H1 (cell line): ENCODE results near the gene COL5A1.

Experiments used
- ASH2L ChIP-seq: fragments of 200-600, 300-600 bp; sonication (generic); IDR thresholded peaks from one replicate; pipeline ENCODE4 v1.7.1; 2017; ENCODE audit warnings: low read length
- CEBPB ChIP-seq: IDR thresholded peaks from 2 replicates; pipeline ENCODE4 v1.6.1; 2012; ENCODE audit warnings: low read depth, low read length
- POLR2A ChIP-seq, 2 experiments: IDR thresholded peaks; 1 replicate in 1 of 2; 2 replicates in 1 of 2; pipeline ENCODE4 v1.6.1; 2011; ENCODE audit warnings: low read depth in 2 of 2, low read length in 2 of 2, mild to moderate bottlenecking in 2 of 2; ENCODE audit errors: control extremely low read depth in 1 of 2
- POLR2AphosphoS5 ChIP-seq: IDR thresholded peaks from 2 replicates; pipeline ENCODE4 v1.6.1; 2011; ENCODE audit warnings: low read depth, low read length
- SIN3A ChIP-seq, 2 experiments: IDR thresholded peaks in 1 of 2; conservative IDR thresholded peaks in 1 of 2; 2 replicates each; pipeline ENCODE4 v1.6.1; 2011 to 2012; ENCODE audit warnings: low read length in 2 of 2, improper control_type of control experiment in 1 of 2, low read depth in 1 of 2, mild to moderate bottlenecking in 1 of 2
- SIRT6 ChIP-seq: IDR thresholded peaks from one replicate; pipeline ENCODE4 v1.7.1; 2012; ENCODE audit warnings: low read length, inconsistent platforms
- SP2 ChIP-seq: IDR thresholded peaks from 2 replicates; pipeline ENCODE4 v1.6.1; 2012; ENCODE audit warnings: mild to moderate bottlenecking, low read length, inconsistent platforms
- YY1 ChIP-seq: IDR thresholded peaks from 2 replicates; pipeline ENCODE4 v1.6.1; 2011; ENCODE audit warnings: low read depth, mild to moderate bottlenecking, low read length
- TF ChIP-seq, protein P1 (sequence below), 3 experiments: IDR thresholded peaks; 1 replicate in 2 of 3; 2 replicates in 1 of 3; pipeline versions ENCODE4 v1.5.1 to v1.6.1; 2011; ENCODE audit warnings: low read length in 3 of 3, mild to moderate bottlenecking in 3 of 3, inconsistent platforms in 2 of 3, low read depth in 1 of 3, moderate library complexity in 1 of 3; ENCODE audit not compliant: insufficient read depth in 1 of 3; ENCODE audit errors: control extremely low read depth in 1 of 3

DNA sequence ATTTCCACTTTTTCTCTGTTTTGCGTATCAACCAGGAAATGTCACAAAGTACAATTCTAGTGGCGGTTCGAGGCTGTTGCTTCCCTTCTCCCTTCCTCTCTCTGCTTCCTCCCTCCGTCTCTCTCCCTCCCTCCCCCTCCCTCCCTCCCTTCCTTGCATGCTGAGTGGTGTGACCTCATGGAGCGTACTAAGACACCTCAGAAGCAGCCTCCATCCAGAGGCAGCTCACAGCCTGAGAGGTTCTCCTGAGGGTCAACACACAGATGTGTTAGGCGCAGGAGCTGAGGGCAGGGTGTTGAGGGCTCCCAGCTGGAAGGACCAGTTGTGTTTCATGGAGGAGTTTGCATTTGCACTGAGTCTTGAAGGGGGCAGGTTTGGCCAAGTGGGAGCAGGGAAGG is 57.7 kb downstream of the COL5A1 start:
- TF ChIP-seq ASH2L (no peak), POLR2AphosphoS5 (no peak), SIRT6 (no peak), SIN3A (conservative IDR thresholded peaks at IDR 0.05 in 1 of 2, IDR thresholded peaks at IDR 0.05 in 1 of 2; ENCODE audit: low read depth in 1 of 2, low read length in 2 of 2) (no peak), SP2 (no peak), YY1 (no peak), POLR2A (IDR thresholded peaks at IDR 0.05; ENCODE audit: control extremely low read depth in 1 of 2, low read depth in 2 of 2, low read length in 2 of 2) (no peak), CEBPB (no peak)
- TF ChIP-seq, protein P1, sequence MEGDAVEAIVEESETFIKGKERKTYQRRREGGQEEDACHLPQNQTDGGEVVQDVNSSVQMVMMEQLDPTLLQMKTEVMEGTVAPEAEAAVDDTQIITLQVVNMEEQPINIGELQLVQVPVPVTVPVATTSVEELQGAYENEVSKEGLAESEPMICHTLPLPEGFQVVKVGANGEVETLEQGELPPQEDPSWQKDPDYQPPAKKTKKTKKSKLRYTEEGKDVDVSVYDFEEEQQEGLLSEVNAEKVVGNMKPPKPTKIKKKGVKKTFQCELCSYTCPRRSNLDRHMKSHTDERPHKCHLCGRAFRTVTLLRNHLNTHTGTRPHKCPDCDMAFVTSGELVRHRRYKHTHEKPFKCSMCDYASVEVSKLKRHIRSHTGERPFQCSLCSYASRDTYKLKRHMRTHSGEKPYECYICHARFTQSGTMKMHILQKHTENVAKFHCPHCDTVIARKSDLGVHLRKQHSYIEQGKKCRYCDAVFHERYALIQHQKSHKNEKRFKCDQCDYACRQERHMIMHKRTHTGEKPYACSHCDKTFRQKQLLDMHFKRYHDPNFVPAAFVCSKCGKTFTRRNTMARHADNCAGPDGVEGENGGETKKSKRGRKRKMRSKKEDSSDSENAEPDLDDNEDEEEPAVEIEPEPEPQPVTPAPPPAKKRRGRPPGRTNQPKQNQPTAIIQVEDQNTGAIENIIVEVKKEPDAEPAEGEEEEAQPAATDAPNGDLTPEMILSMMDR (IDR thresholded peaks at IDR 0.05; ENCODE audit: control extremely low read depth in 1 of 3, insufficient read depth in 1 of 3, low read depth in 1 of 3, low read length in 3 of 3) = no peak
